Measurements from ENCODE around the gene GXYLT1. TPM values are rescaled to one million over a fixed set of nuclear protein-coding genes. Genes with fewer than 3 reads are reported as not detected.
"Not testable (repeated sequence)": the region's sequence is repeated elsewhere in the genome, so short reads cannot be mapped to it uniquely, and the experiment has no call there.

The GXYLT1 gene
- total RNA-seq, 1 experiment from 2014 or later: 4.6 TPM

GRCh38 chr12:42145197-42145549 lies 499 bp upstream of the GXYLT1 start:
- peak; percentile 51 for DNase-seq (ENCODE audit: low spot score)

GRCh38 chr12:42144158-42144407 lies 591 bp downstream of the GXYLT1 start:
- peak; percentile 56 for DNase-seq (ENCODE audit: low spot score)

- DNase-seq (ENCODE audit: low spot score): peak; percentile 44
Measured at GRCh38 chr12:42143452-42144157, 1.1 kb downstream of the GXYLT1 start.

GRCh38 chr12:42141981-42142606 lies 2.6 kb downstream of the GXYLT1 start:
- no peak for DNase-seq (ENCODE audit: low spot score)

GRCh38 chr12:42140901-42141300 lies 3.8 kb downstream of the GXYLT1 start:
- DNase-seq (ENCODE audit: low spot score): peak; percentile 47

GRCh38 chr12:42135259-42135814 lies 9.3 kb downstream of the GXYLT1 start:
- no peak for DNase-seq (ENCODE audit: low spot score)

GRCh38 chr12:42130672-42131402 lies 13.8 kb downstream of the GXYLT1 start:
- no peak for DNase-seq (ENCODE audit: low spot score)

GRCh38 chr12:42129595-42130204 lies 15.0 kb downstream of the GXYLT1 start:
- DNase-seq (ENCODE audit: low spot score): peak; percentile 82

- no peak for DNase-seq (ENCODE audit: low spot score)
Measured at GRCh38 chr12:42128888-42129287, 15.8 kb downstream of the GXYLT1 start.

- no peak for DNase-seq (ENCODE audit: low spot score)
Measured at GRCh38 chr12:42128327-42128726, 16.3 kb downstream of the GXYLT1 start.

GRCh38 chr12:42126963-42127362 lies 17.7 kb downstream of the GXYLT1 start:
- DNase-seq (ENCODE audit: low spot score): no peak

- DNase-seq (ENCODE audit: low spot score): no peak
Measured at GRCh38 chr12:42125388-42125767, 19.3 kb downstream of the GXYLT1 start.

- DNase-seq (ENCODE audit: low spot score): no peak
Measured at GRCh38 chr12:42124764-42125387, 19.8 kb downstream of the GXYLT1 start.

GRCh38 chr12:42119085-42119633 lies 25.5 kb downstream of the GXYLT1 start:
- no peak for DNase-seq (ENCODE audit: low spot score)

- no peak for DNase-seq (ENCODE audit: low spot score)
Measured at GRCh38 chr12:42118136-42118879, 26.4 kb downstream of the GXYLT1 start.

GRCh38 chr12:42109031-42109430 lies 35.6 kb downstream of the GXYLT1 start:
- no peak for DNase-seq (ENCODE audit: low spot score)

GRCh38 chr12:42106791-42107190 lies 37.9 kb downstream of the GXYLT1 start:
- not testable (repeated sequence) for DNase-seq (ENCODE audit: low spot score)

GRCh38 chr12:42104784-42105183 lies 39.9 kb downstream of the GXYLT1 start:
- DNase-seq (ENCODE audit: low spot score): no peak

GRCh38 chr12:42104087-42104486 lies 40.6 kb downstream of the GXYLT1 start:
- DNase-seq (ENCODE audit: low spot score): no peak

- DNase-seq (ENCODE audit: low spot score): no peak
Measured at GRCh38 chr12:42103155-42103554, 41.5 kb downstream of the GXYLT1 start.

GRCh38 chr12:42102720-42103119 lies 42.0 kb downstream of the GXYLT1 start:
- no peak for DNase-seq (ENCODE audit: low spot score)
